ENCODE results near the gene EPOP.

Gene EPOP

GRCh38 chr17:38674749-38675615 lies at the start of gene EPOP:
Gene EPOP, minus strand, starts transcription at chr17:38674957. Its CDS starts 462 bp downstream, at chr17:38674495.
- peak; percentile 78 for DNase-seq

GRCh38 chr17:38721802-38722201 lies 47.0 kb upstream of the EPOP start:
- DNase-seq, result no peak

GRCh38 chr17:38720941-38721340 lies 46.2 kb upstream of the EPOP start:
- DNase-seq, result no peak

- DNase-seq, result no peak
These were observed 45.3 kb upstream of the EPOP start for GRCh38 chr17:38719943-38720641.

- no peak for DNase-seq
These were observed 44.7 kb upstream of the EPOP start for GRCh38 chr17:38719289-38719942.

- no peak for DNase-seq
These were observed 42.5 kb upstream of the EPOP start for GRCh38 chr17:38717139-38717745.

GRCh38 chr17:38716368-38717005 lies 41.7 kb upstream of the EPOP start:
- no peak for DNase-seq

- no peak for DNase-seq
These were observed 40.6 kb upstream of the EPOP start for GRCh38 chr17:38715216-38715943.

GRCh38 chr17:38713456-38714075 lies 38.8 kb upstream of the EPOP start:
- DNase-seq, result no peak

- DNase-seq, result no peak
These were observed 37.8 kb upstream of the EPOP start for GRCh38 chr17:38712593-38712992.

GRCh38 chr17:38711792-38712571 lies 37.2 kb upstream of the EPOP start:
- no peak for DNase-seq

- DNase-seq, result no peak
These were observed 36.2 kb upstream of the EPOP start for GRCh38 chr17:38710985-38711384.

GRCh38 chr17:38710604-38710962 lies 35.8 kb upstream of the EPOP start:
- no peak for DNase-seq

- no peak for DNase-seq
These were observed 35.3 kb upstream of the EPOP start for GRCh38 chr17:38709864-38710603.

- no peak for DNase-seq
These were observed 34.5 kb upstream of the EPOP start for GRCh38 chr17:38709104-38709820.

- no peak for DNase-seq
These were observed 33.1 kb upstream of the EPOP start for GRCh38 chr17:38707678-38708351.

- DNase-seq, result no peak
These were observed 31.9 kb upstream of the EPOP start for GRCh38 chr17:38706505-38707216.

Data from NCI-H345 (cell line).